COLO668 (cell line): ENCODE measurements around the gene GPAM.

Source experiments
- DNase-seq: peaks from one replicate; lab custom pipeline; 2025; ENCODE audit not compliant: unreplicated experiment; lab: John Stamatoyannopoulos, UW

Gene GPAM

DNA sequence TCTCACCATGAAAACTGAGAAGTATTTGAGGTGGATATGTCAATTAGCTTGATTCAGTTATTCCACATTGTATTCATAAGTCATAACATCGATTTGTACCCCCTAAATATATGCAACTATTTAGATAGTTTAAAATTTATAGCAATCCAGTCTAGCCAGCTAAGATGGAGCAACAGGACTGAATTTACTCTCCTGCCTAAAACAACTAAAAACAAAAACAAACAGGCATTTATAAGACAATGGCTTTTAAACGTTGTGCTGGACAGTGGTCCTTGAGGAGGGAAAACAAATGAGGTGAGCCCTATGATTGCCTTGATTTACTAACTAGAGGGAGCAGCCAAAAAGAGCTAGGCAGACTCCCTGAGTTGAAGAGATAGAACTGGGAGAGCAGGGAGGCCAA lies 814 bp upstream of the GPAM start:
- no peak for DNase-seq

DNA sequence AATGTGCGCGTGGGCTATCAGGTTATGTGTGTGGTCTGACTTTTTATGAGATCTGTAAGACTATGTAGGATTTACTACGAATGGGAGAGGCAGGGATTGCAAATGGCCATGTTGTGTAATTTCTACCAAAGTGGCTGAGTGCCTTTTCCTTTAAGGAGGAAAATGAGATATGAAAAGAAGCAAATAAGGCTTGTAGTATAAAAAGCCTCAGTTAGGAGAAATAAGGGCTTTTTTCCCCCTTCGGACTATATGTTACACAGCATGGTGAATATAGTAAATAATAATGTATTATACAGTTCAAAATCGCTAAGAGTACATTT lies 447 bp upstream of the GPAM start:
- no peak for DNase-seq

- no peak for DNase-seq
These were observed 709 bp downstream of the GPAM start for GRCh38 chr10:112182784-112183328.

DNA sequence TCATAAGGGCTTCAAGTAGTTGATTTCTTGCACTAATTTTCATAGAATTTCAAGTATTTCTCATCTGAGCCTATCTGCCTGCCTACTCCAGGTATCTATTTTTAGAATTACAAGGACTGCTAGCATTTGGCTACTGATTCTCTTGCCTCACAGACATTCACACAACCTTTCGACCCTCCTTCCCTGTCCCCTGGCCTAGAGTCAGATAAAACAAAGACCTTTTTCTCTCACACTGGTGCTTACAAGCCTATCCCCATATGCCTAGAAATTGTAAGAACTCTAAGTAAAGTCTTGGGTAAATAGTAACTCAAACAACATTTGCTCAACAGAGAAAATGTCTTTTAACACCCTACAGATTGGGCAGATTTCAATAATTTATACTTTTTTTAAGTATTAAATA lies 6.3 kb downstream of the GPAM start:
- no peak for DNase-seq

DNA sequence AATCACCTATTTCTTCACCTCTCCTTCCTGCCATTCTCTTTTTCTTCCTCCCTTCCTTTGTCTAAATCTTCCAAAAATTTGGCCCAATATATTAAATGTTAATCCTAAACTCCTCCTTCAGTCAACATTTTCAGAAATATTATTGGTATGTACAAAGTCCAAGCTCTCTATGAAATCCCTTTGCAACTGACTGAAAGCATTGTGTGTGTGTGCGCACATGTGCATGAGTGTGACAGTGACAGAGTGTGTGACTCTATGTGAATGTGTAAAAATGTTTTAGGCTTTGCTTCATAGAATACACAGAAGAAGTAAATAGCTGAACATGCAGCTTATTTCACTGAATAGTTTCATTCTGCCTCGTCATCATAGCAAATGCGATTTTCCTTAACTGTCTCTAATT lies 7.0 kb downstream of the GPAM start:
- DNase-seq: no peak

DNA sequence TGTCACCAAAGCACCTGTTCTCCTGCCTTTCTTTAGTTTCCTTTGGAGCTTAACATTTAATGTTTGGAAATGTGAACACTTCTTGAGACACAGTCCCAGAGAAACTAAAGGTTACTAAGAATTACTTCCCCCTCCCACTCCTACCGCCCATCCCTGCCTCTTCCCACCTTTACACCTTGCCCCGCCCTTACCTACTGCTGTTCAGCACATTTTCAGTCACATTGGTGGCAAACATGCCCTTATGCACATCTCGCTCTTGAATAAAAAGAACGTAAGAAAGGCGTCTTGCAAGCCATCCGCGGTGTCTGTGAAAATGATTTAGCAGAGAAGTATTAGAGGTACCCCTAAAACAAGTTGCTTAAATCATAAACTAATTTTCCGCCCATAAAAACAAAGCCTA lies 8.2 kb downstream of the GPAM start:
- DNase-seq: no peak

- no peak for DNase-seq
These were observed 10.4 kb downstream of the GPAM start for GRCh38 chr10:112173206-112173605.

- no peak for DNase-seq
These were observed 14.8 kb downstream of the GPAM start for GRCh38 chr10:112168733-112169132.

DNA sequence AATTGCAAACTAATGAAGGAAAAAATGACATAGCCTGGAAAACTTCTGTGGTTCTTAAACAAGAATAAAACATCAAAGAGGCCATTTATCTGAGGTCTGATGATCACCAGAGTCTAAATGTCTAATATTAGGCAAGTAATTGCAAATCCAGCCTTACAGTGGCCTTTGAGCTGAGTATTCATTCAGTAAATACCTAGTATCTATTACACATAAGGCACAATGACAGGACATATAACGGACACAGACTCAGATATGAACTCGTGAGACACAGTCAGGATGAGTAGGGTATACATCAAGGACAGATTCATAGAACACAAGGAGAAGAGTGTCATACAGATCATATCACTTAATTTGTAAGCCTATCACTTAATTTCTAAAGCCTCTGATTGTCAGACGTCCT lies 16.8 kb downstream of the GPAM start:
- no peak for DNase-seq

DNA sequence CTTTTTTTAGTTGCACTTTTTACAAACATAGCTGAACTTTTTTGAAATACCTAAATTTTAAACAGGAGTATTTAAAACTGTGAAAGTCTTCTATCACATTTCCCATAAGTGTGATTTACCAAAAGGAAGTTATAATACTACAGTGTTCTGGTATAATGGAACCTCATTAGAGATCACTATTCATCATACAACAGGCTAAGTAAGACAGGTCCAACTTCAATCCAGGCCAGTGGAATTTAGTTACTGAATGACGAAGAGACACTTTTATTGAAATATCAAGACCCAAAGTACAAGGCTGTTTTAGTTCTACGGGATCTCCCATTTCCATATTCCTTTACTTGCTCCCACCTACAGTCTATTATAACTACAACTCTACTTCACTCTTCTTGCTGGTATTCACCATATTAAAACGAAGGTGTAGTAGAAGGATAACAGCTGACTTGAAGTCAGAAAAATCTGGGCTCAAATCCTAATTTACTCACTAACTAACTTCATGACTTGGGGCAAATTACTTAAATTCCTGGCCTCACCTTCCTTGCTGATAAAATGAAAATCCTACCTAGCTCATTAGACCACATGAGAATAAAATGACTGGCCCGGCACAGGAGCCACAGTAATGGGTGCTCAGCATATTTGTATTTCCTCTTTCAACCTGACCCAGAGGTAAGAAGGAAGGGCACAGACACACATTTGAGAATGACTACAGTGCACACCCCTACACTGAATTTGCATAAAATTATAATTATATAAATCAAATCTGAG lies 21.6 kb downstream of the GPAM start:
- no peak for DNase-seq

GRCh38 chr10:112160834-112161233 lies 22.7 kb downstream of the GPAM start:
- no peak for DNase-seq

DNA sequence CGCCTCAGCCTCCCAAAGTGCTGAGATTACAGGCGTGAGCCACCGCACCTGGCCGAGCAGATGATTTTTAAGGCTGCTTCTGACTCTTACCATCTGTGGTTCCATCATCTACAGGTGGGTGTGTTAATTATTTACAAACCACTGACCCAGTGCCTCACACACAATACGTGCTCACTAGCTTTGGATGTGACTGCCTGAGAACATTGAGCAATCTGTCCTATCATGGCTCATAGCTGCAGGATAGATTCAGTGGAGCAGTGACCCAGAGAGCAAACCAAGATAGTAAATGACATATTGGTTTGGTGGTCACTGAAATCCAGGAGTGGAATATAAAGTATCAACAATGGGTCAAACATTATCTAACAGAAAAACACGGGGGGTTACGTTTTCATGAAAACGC lies 24.1 kb downstream of the GPAM start:
- no peak for DNase-seq

DNA sequence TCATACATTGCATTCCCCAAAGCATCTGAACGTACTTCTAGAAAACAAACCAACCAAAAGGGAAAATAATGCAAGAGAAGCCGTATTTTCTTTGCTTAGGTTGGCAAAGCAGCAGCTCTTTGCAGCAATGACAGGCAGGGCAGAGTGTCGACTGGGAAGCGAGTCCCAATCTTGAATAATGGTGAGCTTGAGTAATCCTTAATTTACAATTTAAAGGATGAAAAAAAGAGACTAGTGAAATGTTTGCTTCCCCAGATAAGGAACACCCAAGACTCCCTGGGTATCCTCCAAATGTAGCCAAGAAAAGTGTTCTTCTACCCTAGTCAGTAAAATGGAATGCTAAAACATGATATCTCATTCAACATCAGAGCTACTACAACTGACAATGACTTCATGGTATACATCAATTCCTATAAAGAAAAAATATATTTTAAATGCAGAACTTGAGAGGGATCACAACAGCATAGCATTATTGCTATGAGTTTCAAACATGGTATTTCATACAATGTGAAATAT lies 32.0 kb downstream of the GPAM start:
- DNase-seq: no peak

- DNase-seq: no peak
These were observed 35.2 kb downstream of the GPAM start for GRCh38 chr10:112148331-112148730.

- DNase-seq: no peak
These were observed 36.8 kb downstream of the GPAM start for GRCh38 chr10:112146799-112147198.

- no peak for DNase-seq
These were observed 38.3 kb downstream of the GPAM start for GRCh38 chr10:112145263-112145662.

- DNase-seq: no peak
These were observed 40.1 kb downstream of the GPAM start for GRCh38 chr10:112143420-112143819.

- no peak for DNase-seq
These were observed 42.3 kb downstream of the GPAM start for GRCh38 chr10:112141292-112141691.

- peak; percentile 65 for DNase-seq
These were observed 43.2 kb downstream of the GPAM start for GRCh38 chr10:112140110-112140970.

GRCh38 chr10:112139176-112139575 lies 44.4 kb downstream of the GPAM start:
- DNase-seq: no peak

DNA sequence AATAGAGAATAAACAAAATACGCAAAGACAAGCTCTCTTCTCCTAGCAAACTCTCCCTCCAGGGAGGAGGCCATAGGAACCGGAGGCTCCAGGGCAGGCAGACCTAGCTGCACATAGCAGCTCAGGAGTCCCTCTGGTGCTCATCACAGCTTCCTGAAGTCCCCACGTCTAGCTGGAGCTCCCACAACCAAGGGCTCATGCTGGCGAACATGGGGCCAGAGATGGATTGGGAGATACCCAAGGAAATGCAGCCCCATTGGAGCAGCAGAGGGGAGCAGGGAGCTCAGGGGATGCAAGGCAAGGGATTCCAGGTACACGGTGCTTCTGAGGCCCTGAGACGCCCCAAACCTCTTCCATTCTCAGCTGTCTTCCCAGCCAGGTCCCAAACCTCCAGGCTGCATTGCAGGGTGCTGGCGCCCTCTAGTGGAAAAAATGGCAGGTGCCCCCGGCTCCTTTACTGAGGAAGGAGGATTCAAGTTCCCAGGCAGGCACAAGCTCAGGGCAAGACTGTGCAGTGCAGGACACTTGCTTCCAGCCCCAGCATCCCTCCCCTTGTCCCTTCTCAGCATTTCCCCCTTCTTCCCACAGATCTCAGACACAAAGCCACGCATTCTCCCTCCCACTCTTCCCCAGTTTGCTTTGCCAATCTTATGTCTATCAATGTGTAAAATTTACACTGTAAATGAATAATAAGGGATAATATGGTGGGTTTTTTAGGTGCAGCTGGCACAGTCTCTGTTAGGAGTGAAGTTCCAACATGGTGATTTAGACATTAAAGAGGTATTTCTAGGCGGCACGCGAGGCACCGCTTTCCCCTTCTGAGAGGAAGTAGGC lies 46.2 kb downstream of the GPAM start:
- DNase-seq: peak; percentile 34
